HL-60 (cell line): Measurements from ENCODE around the gene BDKRB1.

Source experiments
- DNase-seq, 2 experiments: peaks; one replicate each; pipeline ENCODE4 v3.0.0-alpha.2; 2010 to 2020; ENCODE audit warnings: low read depth in 1 of 2, low spot score in 1 of 2
- H3K27ac ChIP-seq: fragments of 250-450 bp; sonication (Bioruptor Pico); replicated peaks from 2 replicates; pipeline ENCODE4 v1.5.1; 2020; ENCODE audit warnings: mild to moderate bottlenecking, moderate library complexity
- H3K27me3 ChIP-seq: fragments of 250-450 bp; sonication (Bioruptor Pico); 2 replicates; pipeline ENCODE4 v1.5.1; 2021; ENCODE audit warnings: mild to moderate bottlenecking, moderate library complexity; ENCODE audit not compliant: insufficient read depth, poor library complexity, severe bottlenecking
- H3K4me3 ChIP-seq: replicated peaks from 2 replicates; pipeline ENCODE4 v1.5.1; 2011; ENCODE audit warnings: mild to moderate bottlenecking, control low read depth, low read length; ENCODE audit not compliant: insufficient read depth
- CTCF ChIP-seq: IDR thresholded peaks from one replicate; pipeline ENCODE4 v1.5.1; 2011; ENCODE audit warnings: low read length, control low read depth, inconsistent platforms; ENCODE audit not compliant: insufficient read depth
- GABPA ChIP-seq: IDR thresholded peaks from 2 replicates; pipeline ENCODE4 v1.6.1; 2012; ENCODE audit warnings: low read depth
- POLR2AphosphoS5 ChIP-seq: IDR thresholded peaks from 2 replicates; pipeline ENCODE4 v1.6.1; 2012; ENCODE audit warnings: low read depth
- REST ChIP-seq: IDR thresholded peaks from 2 replicates; pipeline ENCODE4 v1.6.1; 2012; ENCODE audit warnings: low read depth; ENCODE audit not compliant: insufficient replicate concordance
- SPI1 ChIP-seq: IDR thresholded peaks from 2 replicates; pipeline ENCODE4 v1.6.1; 2012; ENCODE audit warnings: low read depth, mild to moderate bottlenecking, borderline replicate concordance

Gene BDKRB1

GRCh38 chr14:96247031-96247430 lies 9.0 kb upstream of the BDKRB1 start:
- TF ChIP-seq SPI1 = no peak
- TF ChIP-seq POLR2AphosphoS5 = no peak
- TF ChIP-seq CTCF = no peak
- TF ChIP-seq REST = no peak
- no peak for TF ChIP-seq GABPA
- no peak overlapping the region for H3K4me3 ChIP-seq
- DNase-seq = no peak
- H3K27me3 ChIP-seq = no peaks in the 10 kb centered on the region
- H3K27ac ChIP-seq = no peak overlapping the region

GRCh38 chr14:96249029-96249428 lies 7.0 kb upstream of the BDKRB1 start:
- peak; percentile 77 to 82 for DNase-seq
- Histone ChIP-seq H3K27me3 (no peaks in the 10 kb centered on the region), H3K4me3 (no peak overlapping the region), H3K27ac (no peak overlapping the region)
- no peak for TF ChIP-seq POLR2AphosphoS5
- TF ChIP-seq REST = no peak
- no peak for TF ChIP-seq SPI1
- no peak for TF ChIP-seq CTCF
- no peak for TF ChIP-seq GABPA

GRCh38 chr14:96250485-96250884 lies 5.5 kb upstream of the BDKRB1 start:
- TF ChIP-seq GABPA (no peak), SPI1 (no peak), REST (no peak), POLR2AphosphoS5 (no peak), CTCF (no peak)
- no peak overlapping the region for H3K4me3 ChIP-seq
- H3K27ac ChIP-seq = no peak overlapping the region
- no peaks in the 10 kb centered on the region for H3K27me3 ChIP-seq
- no peak for DNase-seq
